HepG2 (cell line): Measurements from ENCODE around the gene CYP27B1. TPM values are rescaled to one million over a fixed set of nuclear protein-coding genes. Genes with fewer than 3 reads are reported as not detected.

Experiments used
- ATAC-seq: fragments of 200-7000 bp; cut with Tn5 transposase; 3 replicates; pipeline ENCODE4 v1.9.1; 2020; ENCODE audit warnings: mild to moderate bottlenecking, moderate library complexity
- BruUV-seq: library from RNA; stranded (reverse); fragments of 400-500 nt; replicated peaks from 2 replicates; lab custom pipeline; 2021; lab: Mats Ljungman, UMichigan
- CTCF ChIA-PET: fragments of 300-600 bp; formaldehyde crosslinking; extraction: SDS; loops from one replicate; lab custom pipeline; 2021; ENCODE audit warnings: low total read pairs, inconsistent platforms, low intra/inter-chr PET ratio; lab: Yijun Ruan, JAX
- POLR2A ChIA-PET: fragments of 350-600 bp; sonication (Branson Sonifier 250); formaldehyde crosslinking; loops from one replicate; lab custom pipeline; 2020; ENCODE audit warnings: antibody characterized with exemption, inconsistent platforms; lab: Yijun Ruan, JAX
- DNase-seq: peaks from one replicate; pipeline ENCODE4 v3.0.0-alpha.2; 2015; ENCODE audit warnings: low spot score
- FAIRE-seq: peaks from 3 replicates; lab custom pipeline; 2011; peaks lifted over from hg19 to GRCh38; lab: Jason Lieb, UNC
- H2AFZ ChIP-seq: one replicate; pipeline ENCODE4 v1.6.1; 2011; ENCODE audit warnings: low read length, inconsistent platforms
- H3K27ac ChIP-seq: fragments of 300-600 bp; 3 replicates; pipeline ENCODE4 v1.8.0; 2011; ENCODE audit warnings: mixed run types, mild to moderate bottlenecking, mixed read lengths, low read length, inconsistent platforms; ENCODE audit not compliant: insufficient read depth; ENCODE audit errors: extremely low read length
- H3K27me3 ChIP-seq, 2 experiments: fragments of 200-600 bp in 1 of 2; 2 replicates in 1 of 2; 3 replicates in 1 of 2; pipeline versions ENCODE4 v1.6.0 to v1.8.0; 2011; ENCODE audit warnings: low read length in 2 of 2, mild to moderate bottlenecking in 2 of 2, moderate library complexity in 2 of 2, inconsistent platforms in 1 of 2; ENCODE audit not compliant: insufficient read depth in 2 of 2, control insufficient read depth in 1 of 2
- H3K36me3 ChIP-seq, 2 experiments: fragments of 200-600 bp in 1 of 2; replicated peaks in 1 of 2; 2 replicates in 1 of 2; 3 replicates in 1 of 2; pipeline versions ENCODE4 v1.5.1 to v1.8.0; 2011; ENCODE audit warnings: low read length in 2 of 2, inconsistent platforms in 1 of 2; ENCODE audit not compliant: insufficient read depth in 2 of 2, control insufficient read depth in 1 of 2
- H3K4me1 ChIP-seq: 2 replicates; pipeline ENCODE4 v1.5.1; 2012; ENCODE audit warnings: low read length, inconsistent platforms; ENCODE audit not compliant: insufficient read depth
- H3K4me2 ChIP-seq: 2 replicates; pipeline ENCODE4 v1.6.0; 2011; ENCODE audit warnings: low read depth, low read length, inconsistent platforms
- H3K4me3 ChIP-seq, 3 experiments: fragments of 200-600 bp in 1 of 3; sonication (generic), shearing (Covaris generic) in 1 of 3; replicated peaks in 1 of 3; 2 replicates each; pipeline ENCODE4 v1.5.1; 2011 to 2016; ENCODE audit warnings: low read length in 3 of 3, inconsistent platforms in 2 of 3, low read depth in 2 of 3, mild to moderate bottlenecking in 2 of 3, control low read depth in 1 of 3, mixed read lengths in 1 of 3; ENCODE audit not compliant: insufficient read depth in 1 of 3
- H3K79me2 ChIP-seq: one replicate; pipeline ENCODE4 v1.6.1; 2011; ENCODE audit warnings: low read length, inconsistent platforms; ENCODE audit not compliant: insufficient read depth
- H3K9ac ChIP-seq: 2 replicates; pipeline ENCODE4 v1.6.0; 2011; ENCODE audit warnings: mild to moderate bottlenecking, low read depth, low read length, inconsistent platforms; ENCODE audit not compliant: insufficient read depth
- H3K9me3 ChIP-seq: 2 replicates; pipeline ENCODE4 v1.5.1; 2012; ENCODE audit warnings: mild to moderate bottlenecking, low read length
- H4K20me1 ChIP-seq: 2 replicates; pipeline ENCODE4 v1.6.0; 2011; ENCODE audit warnings: inconsistent platforms, mild to moderate bottlenecking, low read length, moderate library complexity; ENCODE audit not compliant: insufficient read depth
- ARID2 ChIP-seq: sonication (generic); formaldehyde crosslinking; IDR thresholded peaks from 2 replicates; pipeline ENCODE4 v1.8.1; 2022; ENCODE audit warnings: mild to moderate bottlenecking, missing genetic modification reagents, borderline replicate concordance
- DNMT1 ChIP-seq: sonication (generic); formaldehyde crosslinking; IDR thresholded peaks from 2 replicates; pipeline ENCODE4 v1.5.1; 2020; ENCODE audit warnings: mild to moderate bottlenecking, missing genetic modification reagents
- ISX ChIP-seq: sonication (generic); formaldehyde crosslinking; conservative IDR thresholded peaks from 2 replicates; pipeline ENCODE4 v1.5.0; 2020; ENCODE audit warnings: missing genetic modification reagents
- KDM1A ChIP-seq: IDR thresholded peaks from 2 replicates; pipeline ENCODE4 v1.6.1; 2016; ENCODE audit warnings: missing compliant biosample characterization
- KLF12 ChIP-seq: sonication (generic); formaldehyde crosslinking; IDR thresholded peaks from 2 replicates; pipeline ENCODE4 v1.4.0; 2020; ENCODE audit warnings: missing genetic modification reagents, borderline replicate concordance
- KLF13 ChIP-seq: sonication (generic); formaldehyde crosslinking; IDR thresholded peaks from 2 replicates; pipeline ENCODE4 v1.4.0; 2020; ENCODE audit warnings: mild to moderate bottlenecking, missing genetic modification reagents
- NFYB ChIP-seq: sonication (generic); formaldehyde crosslinking; IDR thresholded peaks from 2 replicates; pipeline ENCODE4 v1.4.0; 2020; ENCODE audit warnings: missing genetic modification reagents
- PHF5A ChIP-seq: IDR thresholded peaks from one replicate; pipeline ENCODE4 v1.6.1; 2018; ENCODE audit warnings: low read depth, missing genetic modification reagents; ENCODE audit not compliant: unreplicated experiment
- POLR2G ChIP-seq: fragments of 200-400 bp; formaldehyde crosslinking; IDR thresholded peaks from 2 replicates; pipeline ENCODE4 v1.6.1; 2018; ENCODE audit warnings: mild to moderate bottlenecking, low read depth, low read length, moderate library complexity
- SALL1 ChIP-seq: sonication (generic); formaldehyde crosslinking; IDR thresholded peaks from 2 replicates; pipeline ENCODE4 v1.8.0; 2022; ENCODE audit warnings: mild to moderate bottlenecking, missing genetic modification reagents
- ZBTB38 ChIP-seq: sonication (generic); formaldehyde crosslinking; IDR thresholded peaks from 2 replicates; pipeline ENCODE4 v1.5.1; 2020; ENCODE audit warnings: mild to moderate bottlenecking, missing genetic modification reagents
- ZNF138 ChIP-seq: sonication (generic); formaldehyde crosslinking; IDR thresholded peaks from 2 replicates; pipeline ENCODE4 v1.5.0; 2020; ENCODE audit warnings: mild to moderate bottlenecking, low read depth, missing genetic modification reagents
- ZNF205 ChIP-seq: IDR thresholded peaks from 2 replicates; pipeline ENCODE4 v1.6.1; 2018; ENCODE audit warnings: missing biosample characterization, missing genetic modification reagents
- ZNF253 ChIP-seq: sonication (generic); formaldehyde crosslinking; IDR thresholded peaks from 2 replicates; pipeline ENCODE4 v1.8.0; 2022; ENCODE audit warnings: mild to moderate bottlenecking, missing genetic modification reagents, borderline replicate concordance
- ZNF354B ChIP-seq: sonication (generic); formaldehyde crosslinking; IDR thresholded peaks from 2 replicates; pipeline ENCODE4 v1.8.0; 2022; ENCODE audit warnings: mild to moderate bottlenecking, missing genetic modification reagents
- WGBS: methylation state at CpG from one replicate; pipeline ENCODE4 v1.1.6; 2017; ENCODE audit warnings: low lambda C conversion rate; 5-methylcytosine and 5-hydroxymethylcytosine counted together
- in situ Hi-C: cut with HindIII; loops from 2 replicates; pipeline ENCODE4 v1.10.0; 2017; ENCODE audit warnings: low pct_unique_long_range_greater_than_20kb; ENCODE audit not compliant: extremely low pct_ligation_motif_present
- intact Hi-C: fragments of 100-400 bp; cut with micrococcal nuclease; formaldehyde crosslinking; loops from one replicate; pipeline ENCODE4 v1.10.0; 2022; ENCODE audit not compliant: unreplicated experiment
- polyA plus RNA-seq, 8 experiments: library from polyadenylated mRNA; depleted of rRNA in 3 of 8; stranded (reverse) in 7 of 8; unstranded in 1 of 8; fragments of >200 nt; fragmentation: Illumina TruSeq in 4 of 8; extraction: Trizol in 4 of 8; gene quantifications; 2 replicates each; pipeline versions ENCODE4 v1.2.1 to v1.2.3, GENCODE V29; 2011 to 2016; ENCODE audit warnings: low read depth in 4 of 8, missing spikeins in 1 of 8, mixed read lengths in 1 of 8; ENCODE audit not compliant: insufficient read depth in 1 of 8
- total RNA-seq, 5 experiments: library from RNA; depleted of rRNA; stranded (reverse); fragments of >200 nt; fragmentation: Illumina TruSeq; extraction: Trizol; gene quantifications; 2 replicates each; pipeline ENCODE4 v1.2.3, GENCODE V29; 2016; ENCODE audit warnings: low read depth in 1 of 5
- TF ChIP-seq, protein P1 (sequence below): IDR thresholded peaks from 2 replicates; pipeline ENCODE4 v1.6.1; 2016
- TF ChIP-seq, protein P2 (sequence below): sonication (generic); formaldehyde crosslinking; IDR thresholded peaks from 2 replicates; pipeline ENCODE4 v1.5.1; 2020; ENCODE audit warnings: missing genetic modification reagents, mild to moderate bottlenecking, borderline replicate concordance
- TF ChIP-seq, protein P3 (sequence below): sonication (generic); formaldehyde crosslinking; conservative IDR thresholded peaks from 2 replicates; pipeline ENCODE4 v1.8.0; 2022; ENCODE audit warnings: missing genetic modification reagents
- TF ChIP-seq, protein P4 (sequence below): sonication (generic); formaldehyde crosslinking; IDR thresholded peaks from 2 replicates; pipeline ENCODE4 v1.9.0; 2022; ENCODE audit warnings: low read depth, missing genetic modification reagents

Gene CYP27B1
- total and polyA plus RNA-seq, 2 of the 13 experiments (the other 11 are each of a cell fraction or from before 2014, with no cell fraction given) = 2.3 to 3.0 TPM

DNA sequence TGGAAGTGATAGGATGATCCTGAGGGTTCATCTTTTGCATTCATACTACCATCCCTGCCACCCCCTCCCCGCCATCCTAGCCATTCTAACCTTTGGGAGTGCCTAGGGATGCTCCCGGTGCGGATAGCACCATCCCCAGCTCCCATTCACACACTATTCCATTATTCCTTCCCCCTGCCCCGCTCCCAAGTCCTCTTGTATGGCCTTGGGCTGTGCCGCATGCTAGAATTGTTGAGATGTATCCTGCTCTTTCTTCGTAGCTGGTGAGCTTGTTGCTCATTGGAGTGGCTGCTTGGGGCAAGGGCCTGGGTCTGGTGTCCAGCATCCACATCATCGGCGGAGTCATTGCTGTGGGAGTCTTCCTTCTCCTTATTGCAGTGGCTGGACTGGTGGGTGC lies 21.4 kb downstream of the CYP27B1 start:
- peak overlapping the region; percentile 94 for H3K27ac ChIP-seq
- intact Hi-C loops = no loop called here
- no peak for DNase-seq
- no peaks in the 10 kb centered on the region for H3K9me3 ChIP-seq
- CTCF ChIA-PET = no interaction called here
- H3K9ac ChIP-seq = peak overlapping the region; percentile 94
- in situ Hi-C loops = no loop called here
- peaks cover 6 to 37% of the 10 kb centered on the region in 2 experiments for H3K36me3 ChIP-seq
- H4K20me1 ChIP-seq = no peaks in the 10 kb centered on the region
- POLR2A ChIA-PET = interaction anchor here (0.6 to 2.6 kb wide), 10 partner anchors 9 to 1665 kb away, joined by 3 to 29 read pairs (median 7); partner anchors contain the start of genes DDIT3, EEF1AKMT3 and METTL1
- H3K4me3 ChIP-seq = peak overlapping the region; percentile 63 to 80 (median 71)
- no peak overlapping the region for H2AFZ ChIP-seq
- peaks cover 15% of the 10 kb centered on the region for H3K79me2 ChIP-seq
- BruUV-seq = TSS peak; percentile 72
- peaks cover 41% of the 10 kb centered on the region for H3K4me1 ChIP-seq
- no peak for FAIRE-seq
- H3K27me3 ChIP-seq = peaks cover 0 to 9% of the 10 kb centered on the region in 2 experiments; a peak in 2 of 5 replicates
- ATAC-seq = peak; percentile 15
- H3K4me2 ChIP-seq = peak overlapping the region; percentile 96
- 74% methylated on average over 8 of the region's 8 CpGs for WGBS
- TF ChIP-seq KLF12 (CRISPR knock-in tag) (no peak), ARID2 (0 out of 2 replicates have a peak, but pooled peaks have one; percentile 39), ISX (no peak), NFYB (CRISPR knock-in tag) (no peak), KDM1A (CRISPR knock-in tag) (no peak), SALL1 (CRISPR knock-in tag) (0 out of 2 replicates have a peak, but pooled peaks have one; percentile 2), ZNF253 (no peak), ZNF354B (CRISPR knock-in tag) (peak; percentile 69; the same call in 1 of the 2 replicates), POLR2G (peak; percentile 30; the same call in 1 of the 2 replicates), ZNF205 (CRISPR knock-in tag) (no peak), ZBTB38 (CRISPR knock-in tag) (peak; percentile 83), KLF13 (CRISPR knock-in tag) (no peak), DNMT1 (CRISPR knock-in tag) (no peak), PHF5A (no peak), ZNF138 (CRISPR knock-in tag) (no peak)
- TF ChIP-seq, protein P1, sequence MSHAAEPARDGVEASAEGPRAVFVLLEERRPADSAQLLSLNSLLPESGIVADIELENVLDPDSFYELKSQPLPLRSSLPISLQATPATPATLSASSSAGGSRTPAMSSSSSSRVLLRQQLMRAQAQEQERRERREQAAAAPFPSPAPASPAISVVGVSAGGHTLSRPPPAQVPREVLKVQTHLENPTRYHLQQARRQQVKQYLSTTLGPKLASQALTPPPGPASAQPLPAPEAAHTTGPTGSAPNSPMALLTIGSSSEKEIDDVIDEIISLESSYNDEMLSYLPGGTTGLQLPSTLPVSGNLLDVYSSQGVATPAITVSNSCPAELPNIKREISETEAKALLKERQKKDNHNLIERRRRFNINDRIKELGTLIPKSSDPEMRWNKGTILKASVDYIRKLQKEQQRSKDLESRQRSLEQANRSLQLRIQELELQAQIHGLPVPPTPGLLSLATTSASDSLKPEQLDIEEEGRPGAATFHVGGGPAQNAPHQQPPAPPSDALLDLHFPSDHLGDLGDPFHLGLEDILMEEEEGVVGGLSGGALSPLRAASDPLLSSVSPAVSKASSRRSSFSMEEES (CRISPR knock-in tag) = 0 out of 2 replicates have a peak, but pooled peaks have one; percentile 2
- TF ChIP-seq, protein P2, sequence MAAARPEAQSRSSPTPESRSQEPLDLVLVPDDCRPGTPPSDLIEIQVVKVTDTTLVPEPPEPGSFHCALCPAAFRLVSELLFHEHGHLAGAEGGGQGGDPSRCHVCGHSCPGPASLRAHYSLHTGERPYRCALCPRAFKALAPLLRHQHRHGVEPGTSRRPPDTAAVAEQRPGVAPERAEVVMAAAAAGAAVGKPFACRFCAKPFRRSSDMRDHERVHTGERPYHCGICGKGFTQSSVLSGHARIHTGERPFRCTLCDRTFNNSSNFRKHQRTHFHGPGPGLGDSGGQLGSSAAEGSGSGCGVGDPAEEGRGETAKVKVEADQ (CRISPR knock-in tag) = no peak
- TF ChIP-seq, protein P3, sequence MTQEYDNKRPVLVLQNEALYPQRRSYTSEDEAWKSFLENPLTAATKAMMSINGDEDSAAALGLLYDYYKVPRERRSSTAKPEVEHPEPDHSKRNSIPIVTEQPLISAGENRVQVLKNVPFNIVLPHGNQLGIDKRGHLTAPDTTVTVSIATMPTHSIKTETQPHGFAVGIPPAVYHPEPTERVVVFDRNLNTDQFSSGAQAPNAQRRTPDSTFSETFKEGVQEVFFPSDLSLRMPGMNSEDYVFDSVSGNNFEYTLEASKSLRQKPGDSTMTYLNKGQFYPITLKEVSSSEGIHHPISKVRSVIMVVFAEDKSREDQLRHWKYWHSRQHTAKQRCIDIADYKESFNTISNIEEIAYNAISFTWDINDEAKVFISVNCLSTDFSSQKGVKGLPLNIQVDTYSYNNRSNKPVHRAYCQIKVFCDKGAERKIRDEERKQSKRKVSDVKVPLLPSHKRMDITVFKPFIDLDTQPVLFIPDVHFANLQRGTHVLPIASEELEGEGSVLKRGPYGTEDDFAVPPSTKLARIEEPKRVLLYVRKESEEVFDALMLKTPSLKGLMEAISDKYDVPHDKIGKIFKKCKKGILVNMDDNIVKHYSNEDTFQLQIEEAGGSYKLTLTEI (CRISPR knock-in tag) = no peak
- TF ChIP-seq, protein P4, sequence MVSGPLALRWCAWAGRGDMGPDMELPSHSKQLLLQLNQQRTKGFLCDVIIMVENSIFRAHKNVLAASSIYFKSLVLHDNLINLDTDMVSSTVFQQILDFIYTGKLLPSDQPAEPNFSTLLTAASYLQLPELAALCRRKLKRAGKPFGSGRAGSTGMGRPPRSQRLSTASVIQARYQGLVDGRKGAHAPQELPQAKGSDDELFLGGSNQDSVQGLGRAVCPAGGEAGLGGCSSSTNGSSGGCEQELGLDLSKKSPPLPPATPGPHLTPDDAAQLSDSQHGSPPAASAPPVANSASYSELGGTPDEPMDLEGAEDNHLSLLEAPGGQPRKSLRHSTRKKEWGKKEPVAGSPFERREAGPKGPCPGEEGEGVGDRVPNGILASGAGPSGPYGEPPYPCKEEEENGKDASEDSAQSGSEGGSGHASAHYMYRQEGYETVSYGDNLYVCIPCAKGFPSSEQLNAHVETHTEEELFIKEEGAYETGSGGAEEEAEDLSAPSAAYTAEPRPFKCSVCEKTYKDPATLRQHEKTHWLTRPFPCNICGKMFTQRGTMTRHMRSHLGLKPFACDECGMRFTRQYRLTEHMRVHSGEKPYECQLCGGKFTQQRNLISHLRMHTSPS (CRISPR knock-in tag) = 0 out of 2 replicates have a peak, but pooled peaks have one; percentile 8
